Stimulated activated CD8-positive, alpha-beta memory T cell treated with anti-CD3 and anti-CD28 coated beads, Interleukin-7, amount 100 ng/mL, for 4 hours (primary cell): ENCODE results near the gene RAI1.

Source experiments
- DNase-seq, 2 donors: peaks; one replicate each; pipeline ENCODE4 v3.0.0-alpha.2; 2020; ENCODE audit warnings: low read depth in 2 of 2

RAI1 gene

DNA sequence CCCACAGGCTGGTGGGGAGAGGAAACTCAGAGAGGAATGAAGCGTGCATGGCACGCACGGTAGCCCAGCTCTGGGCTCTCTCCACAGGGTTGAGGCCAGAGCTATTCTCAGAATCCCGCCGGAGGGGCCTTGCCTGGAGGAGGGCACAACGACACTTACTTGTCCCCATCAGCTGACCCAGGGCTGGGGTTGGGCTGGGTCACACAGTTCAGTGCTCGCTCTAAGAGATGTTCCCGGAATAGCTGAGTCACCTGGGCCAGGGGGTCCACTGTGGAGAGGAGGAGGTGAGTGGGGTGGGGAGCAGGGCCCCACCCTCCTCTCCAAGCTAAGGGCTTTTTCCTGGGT lies 133.8 kb downstream of the RAI1 start:
- DNase-seq, result no peak

DNA sequence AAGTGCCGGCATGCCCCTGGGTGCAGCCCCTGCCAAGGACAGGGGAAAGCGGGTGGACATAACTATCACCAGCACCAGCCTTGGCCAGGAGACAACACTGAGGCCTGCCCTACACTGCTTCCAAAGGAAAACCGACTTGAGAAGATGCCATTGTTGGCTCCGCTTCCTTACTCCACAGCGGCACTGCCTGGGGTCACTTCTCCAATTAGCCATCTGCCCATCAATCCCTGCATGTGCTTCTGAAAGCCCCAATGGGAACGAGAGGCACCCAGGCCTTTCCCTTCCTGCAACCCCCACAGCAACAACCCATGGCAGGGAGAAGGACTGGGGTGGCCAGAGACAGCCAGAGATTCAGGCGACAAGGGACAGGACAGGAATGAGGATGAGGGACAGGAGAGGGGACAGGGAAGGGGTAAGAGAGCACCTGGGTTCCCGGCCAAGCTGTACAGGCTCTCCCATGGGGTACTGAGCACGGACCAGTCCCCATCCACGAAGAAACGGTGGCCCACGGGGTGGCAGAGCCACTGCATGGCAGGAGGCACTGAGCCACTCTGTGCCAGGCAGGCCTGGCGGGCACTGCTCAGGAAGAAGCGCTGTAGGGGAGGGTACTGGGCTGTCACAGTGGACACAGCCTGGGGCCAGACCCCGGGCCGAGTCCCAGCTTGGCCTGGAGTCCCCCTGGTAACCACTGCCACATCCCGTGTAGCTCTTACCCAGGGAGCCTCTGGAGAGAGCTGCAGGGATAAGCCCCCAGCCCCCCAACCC lies 134.4 kb downstream of the RAI1 start:
- no peak for DNase-seq

DNA sequence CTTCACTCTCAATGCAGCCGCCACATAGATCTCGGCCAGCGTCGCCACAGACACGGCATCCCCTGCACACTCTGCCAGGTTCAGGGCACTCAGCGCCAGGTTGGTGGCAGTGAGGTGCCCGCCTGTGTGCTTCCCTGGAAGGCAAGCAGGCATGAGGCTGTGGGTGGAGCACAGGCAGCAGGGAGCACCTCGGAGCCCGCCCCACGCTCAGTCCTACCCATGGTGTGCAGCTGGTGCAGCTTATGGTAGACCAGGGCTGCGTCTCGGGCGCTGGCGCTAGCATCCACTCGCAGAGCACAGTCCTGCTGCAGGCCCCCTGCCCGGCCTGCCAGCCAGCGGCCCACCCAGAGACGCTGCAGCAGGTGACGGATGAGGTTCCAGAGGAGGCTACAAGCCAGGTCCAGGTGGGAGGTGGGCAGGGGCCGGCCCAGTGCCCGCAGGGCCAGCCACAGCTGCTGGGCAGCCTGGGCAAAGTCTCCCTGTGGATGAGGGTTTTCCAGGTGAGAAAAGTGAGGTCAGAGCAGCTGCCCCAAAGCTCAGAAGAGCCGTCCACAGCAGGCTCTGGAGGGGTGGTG lies 135.1 kb downstream of the RAI1 start:
- DNase-seq, result no peak

DNA sequence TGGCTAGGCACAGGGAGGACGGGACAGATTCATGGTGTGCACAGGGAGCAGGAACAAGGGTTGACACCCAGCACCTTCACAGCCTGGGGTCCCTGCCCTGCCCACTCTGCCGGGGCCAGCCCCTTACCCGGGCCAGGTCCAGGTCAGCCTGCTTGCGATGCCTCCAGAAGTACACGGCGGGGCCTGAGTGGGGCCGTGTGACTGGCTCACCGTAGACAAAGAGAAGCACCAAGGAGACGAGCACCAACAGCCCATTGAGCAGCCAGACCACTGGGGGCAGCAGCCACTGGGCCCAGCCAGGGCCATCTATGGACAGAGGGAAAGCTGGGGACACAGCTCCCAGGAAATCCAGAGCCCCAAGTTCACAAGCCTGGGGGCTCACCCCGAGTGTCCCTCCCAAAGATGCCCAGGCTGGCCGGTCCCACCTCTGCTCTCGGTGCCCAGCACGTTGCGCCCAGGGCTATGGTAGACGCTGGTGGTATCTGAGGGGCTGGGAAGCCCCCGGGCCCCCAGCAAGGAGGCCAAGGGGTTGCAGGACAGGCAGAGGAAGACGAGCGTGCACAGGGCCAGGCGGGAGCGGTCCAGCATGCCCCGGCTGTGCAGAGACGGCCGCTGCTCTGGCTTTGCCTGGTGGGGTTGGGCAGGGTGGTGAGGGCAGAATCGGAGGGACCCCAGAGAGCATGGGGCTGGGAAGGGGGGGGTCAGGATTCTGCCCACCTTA lies 135.7 kb downstream of the RAI1 start:
- no peak for DNase-seq

DNA sequence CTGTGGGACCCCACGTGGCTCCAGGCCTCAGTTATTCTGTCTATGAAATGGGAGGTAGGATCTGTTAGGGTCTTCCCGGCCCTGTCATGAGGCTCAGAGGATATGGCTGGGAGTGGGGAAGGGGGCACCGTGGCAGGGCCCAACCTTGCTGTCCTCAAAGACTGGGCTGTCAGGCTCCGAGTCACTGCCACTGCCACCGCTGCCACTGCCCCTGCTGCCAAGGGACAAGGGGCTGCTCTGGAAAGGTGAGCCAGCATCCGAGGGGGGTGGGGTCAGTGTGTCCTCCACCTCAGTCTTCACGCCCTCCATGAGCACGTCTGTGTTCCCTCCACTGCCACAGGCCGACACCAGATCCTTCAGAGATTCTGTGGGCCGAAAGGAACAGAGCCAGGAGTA lies 136.3 kb downstream of the RAI1 start:
- no peak for DNase-seq

DNA sequence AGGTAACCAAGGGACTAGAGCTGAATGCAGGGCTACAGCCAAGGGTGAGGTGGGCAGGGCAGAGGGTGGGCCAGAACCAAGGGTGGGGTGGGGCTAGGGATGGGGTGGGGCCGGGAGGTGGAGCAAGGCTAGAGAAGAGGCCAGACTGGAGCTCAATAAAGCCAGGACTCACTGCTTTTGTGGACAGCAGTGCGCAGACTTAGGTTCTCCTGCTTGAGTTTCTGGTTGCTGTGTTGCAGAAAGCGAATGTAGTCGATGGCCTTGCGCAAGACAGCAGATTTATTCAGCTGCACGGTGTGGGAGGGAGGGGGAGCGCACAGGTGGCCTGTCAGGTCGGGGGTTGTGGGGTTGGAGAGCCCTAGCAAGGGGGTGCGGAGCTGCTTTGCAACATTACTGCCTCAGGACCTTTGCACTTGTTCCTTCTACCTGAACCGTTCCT lies 136.8 kb downstream of the RAI1 start:
- no peak for DNase-seq

DNA sequence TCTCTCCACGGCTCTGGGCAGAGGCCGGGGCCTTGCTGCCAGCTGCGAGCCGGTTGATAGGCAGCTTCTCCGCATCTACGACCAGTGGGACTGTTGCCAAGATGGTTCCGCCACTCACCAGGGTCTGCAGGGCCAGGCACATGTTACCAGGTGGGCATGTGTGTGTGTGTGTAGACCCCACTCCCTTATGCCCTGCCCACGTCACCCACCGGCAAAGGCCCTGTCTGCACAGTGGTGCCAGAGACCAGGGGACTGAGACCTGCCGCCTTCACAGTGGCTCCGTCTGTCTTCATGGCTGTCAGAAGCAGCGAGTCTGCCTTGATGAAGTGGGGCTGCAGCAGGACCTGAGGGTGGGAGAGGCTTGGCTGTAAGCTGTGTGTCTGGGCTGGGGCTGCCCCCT lies 137.9 kb downstream of the RAI1 start:
- no peak for DNase-seq

DNA sequence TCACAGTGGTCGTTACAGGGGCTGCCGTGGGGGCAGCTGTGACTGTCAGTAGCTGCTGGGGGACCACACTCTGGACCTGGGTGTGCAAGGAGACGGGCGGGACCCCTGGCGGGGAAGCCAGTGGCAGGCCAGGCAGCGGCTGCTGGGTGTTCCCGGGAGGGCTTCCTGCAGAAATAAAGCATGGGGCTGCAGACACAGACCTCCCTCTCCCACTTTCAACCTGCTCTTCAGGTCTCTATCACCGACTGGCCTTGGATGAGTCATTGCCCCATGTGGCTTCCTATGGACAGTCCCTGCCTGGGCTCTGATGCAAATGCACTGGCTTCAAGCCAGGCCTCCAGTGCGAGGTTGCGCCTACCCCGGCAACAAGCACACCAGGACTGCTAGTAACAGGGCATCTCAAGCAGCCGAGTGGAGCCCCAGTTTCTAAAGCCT lies 138.3 kb downstream of the RAI1 start:
- peak; percentile 30 to 50 for DNase-seq

DNA sequence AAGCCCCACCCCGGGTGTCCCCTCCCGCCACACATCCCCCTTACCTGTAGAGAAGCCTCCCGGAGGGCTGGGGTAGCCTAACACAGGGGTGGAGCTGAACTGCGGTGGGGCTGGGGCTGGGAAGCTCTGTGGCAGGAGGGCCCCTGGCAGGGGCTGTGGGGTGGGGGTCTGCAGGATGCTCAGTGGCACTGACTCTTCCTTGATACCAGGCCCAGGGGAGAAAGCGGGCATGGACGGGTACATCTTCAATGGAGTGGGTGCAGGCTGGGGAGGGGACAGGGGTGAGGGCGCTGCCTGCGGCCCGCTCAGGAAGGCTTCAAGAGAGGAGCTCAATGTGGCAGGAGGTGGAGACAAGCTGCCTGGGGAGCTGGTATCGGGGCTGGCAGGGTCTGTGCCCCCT lies 138.8 kb downstream of the RAI1 start:
- no peak for DNase-seq

DNA sequence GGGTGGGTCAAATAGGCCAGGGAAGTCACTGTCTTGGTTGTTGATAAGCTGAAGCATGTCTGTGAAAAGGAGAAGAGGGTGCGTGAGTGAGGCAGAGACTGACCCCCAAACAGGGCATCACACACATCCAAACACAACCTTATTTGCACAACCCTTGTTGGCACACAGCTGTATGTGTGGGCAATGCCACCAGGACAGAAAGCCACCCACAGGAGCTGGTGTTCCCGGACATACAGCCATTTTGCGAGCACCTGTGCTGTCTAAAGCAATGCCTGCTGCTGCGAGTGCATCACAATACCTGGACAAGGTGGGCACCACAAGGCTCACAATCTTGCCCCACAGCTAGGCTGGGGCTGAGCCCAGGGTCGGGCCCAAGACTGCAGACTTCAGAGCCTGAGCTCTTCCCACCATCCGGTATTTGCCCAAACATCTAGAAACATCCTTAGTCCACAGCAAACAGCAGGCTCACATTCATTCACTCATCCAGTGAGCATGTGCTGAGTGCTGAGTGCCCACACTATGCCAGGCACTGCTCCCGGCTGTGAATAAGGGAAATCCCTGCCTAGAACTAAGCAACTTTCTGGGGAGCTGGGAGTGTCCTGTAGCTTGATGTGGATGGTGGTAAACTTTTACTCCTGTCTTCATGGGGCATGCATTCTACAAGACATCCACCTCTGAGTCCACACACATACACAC lies 139.4 kb downstream of the RAI1 start:
- no peak for DNase-seq

DNA sequence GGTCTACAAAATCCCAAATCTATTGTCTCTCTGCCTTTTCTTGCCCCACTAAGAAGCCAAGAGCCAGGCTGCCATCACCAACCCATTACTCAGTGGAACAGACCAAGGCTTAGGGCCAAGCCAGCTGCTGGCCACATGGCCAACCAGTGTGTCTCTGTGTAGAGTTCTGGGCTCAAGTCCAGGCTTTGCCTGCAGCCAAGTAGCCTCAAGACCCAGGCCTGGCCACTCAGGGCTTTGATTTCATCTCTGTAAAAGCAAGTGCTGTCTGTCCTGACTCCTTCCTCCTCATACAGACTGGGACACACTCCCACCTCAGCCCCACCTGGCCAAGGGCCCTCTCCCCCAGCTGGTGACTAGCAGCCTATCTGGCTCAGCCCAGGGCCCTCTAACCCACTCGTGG lies 140.9 kb downstream of the RAI1 start:
- no peak for DNase-seq

DNA sequence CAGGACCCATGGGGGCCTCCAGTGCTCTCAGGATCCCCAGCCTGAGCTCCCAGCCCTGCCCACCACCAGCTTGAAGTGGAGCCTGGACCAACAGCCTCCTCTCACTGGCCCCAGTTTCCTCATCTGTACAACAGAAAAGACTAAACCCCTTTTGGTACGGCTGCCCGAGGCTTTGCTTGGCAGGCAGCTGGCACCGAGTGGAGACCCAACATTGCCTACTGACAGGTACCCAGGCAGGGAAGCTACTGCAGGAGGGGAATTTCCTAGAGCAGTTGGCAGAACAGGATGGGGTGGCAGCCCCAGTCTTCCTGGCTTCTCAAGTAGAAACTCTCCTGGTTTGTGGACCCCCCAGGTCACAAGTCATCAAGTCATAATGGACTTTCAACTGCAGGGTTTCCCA lies 141.4 kb downstream of the RAI1 start:
- DNase-seq, result no peak

DNA sequence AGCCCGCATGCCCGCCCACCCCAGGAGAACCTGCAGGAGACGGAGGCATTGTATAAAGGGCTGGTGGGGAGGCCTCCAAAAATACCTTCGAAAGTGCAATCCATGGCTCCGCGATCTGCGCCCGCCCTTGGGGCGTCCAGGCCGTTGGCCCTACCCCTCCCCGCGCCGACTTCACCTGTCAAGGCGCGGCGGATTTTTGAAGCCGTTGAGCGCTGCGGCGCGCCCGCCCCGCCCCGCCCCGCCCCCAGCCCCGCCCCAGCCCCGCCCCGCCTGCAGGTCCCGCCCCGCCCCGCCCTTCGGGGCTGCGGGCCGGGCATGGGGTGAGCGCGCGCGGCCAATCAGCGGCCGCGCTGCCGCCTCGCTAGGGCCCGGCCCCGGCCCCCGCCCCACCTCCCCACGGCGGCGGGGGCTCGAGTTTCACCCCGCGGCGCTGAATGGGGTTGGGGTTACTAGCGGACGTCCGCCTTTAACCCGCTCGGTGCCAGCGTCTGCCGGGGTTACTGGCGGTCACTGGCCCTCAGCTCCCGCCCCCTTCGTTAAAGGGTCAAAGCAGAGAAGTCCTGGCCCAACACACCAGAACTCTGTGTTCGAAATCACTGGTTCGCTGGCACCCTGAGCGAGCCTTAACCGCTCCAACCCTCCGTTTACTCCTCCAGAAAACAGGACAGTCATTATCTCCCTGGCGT lies 142.3 kb downstream of the RAI1 start:
- DNase-seq, result peak; percentile 34 to 70

DNA sequence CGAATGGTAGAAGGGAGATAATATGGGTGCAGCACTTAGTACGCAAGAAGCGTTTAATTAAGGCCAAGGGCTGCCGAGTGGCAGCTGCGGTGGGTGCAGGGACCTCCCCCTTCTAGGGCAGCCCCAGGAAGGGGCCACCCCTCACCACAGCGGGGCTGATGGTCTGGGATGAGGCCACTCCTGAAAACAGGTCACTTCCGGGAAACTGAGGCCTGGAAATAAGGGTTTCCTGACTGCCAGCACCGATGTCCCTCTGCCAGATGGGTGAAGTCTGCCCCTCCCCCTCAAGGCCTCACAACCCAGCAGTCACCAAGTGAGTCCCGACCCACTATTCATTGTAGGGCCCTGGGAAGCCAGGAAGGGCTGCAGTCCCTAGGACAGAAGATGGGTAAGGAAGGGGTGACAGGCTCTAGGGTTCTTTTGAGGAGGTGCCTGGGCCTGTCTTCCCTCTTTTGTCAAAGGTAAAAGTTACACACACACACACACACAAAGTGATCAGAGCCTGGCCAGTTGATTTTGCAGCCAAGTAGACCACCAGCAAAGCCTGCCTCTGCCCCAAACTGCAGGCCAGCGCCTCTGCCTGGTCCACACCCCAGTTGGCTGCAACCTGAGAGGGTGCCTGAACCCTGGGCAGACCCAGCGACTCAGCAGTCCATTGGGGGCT lies 143.0 kb downstream of the RAI1 start:
- no peak for DNase-seq

DNA sequence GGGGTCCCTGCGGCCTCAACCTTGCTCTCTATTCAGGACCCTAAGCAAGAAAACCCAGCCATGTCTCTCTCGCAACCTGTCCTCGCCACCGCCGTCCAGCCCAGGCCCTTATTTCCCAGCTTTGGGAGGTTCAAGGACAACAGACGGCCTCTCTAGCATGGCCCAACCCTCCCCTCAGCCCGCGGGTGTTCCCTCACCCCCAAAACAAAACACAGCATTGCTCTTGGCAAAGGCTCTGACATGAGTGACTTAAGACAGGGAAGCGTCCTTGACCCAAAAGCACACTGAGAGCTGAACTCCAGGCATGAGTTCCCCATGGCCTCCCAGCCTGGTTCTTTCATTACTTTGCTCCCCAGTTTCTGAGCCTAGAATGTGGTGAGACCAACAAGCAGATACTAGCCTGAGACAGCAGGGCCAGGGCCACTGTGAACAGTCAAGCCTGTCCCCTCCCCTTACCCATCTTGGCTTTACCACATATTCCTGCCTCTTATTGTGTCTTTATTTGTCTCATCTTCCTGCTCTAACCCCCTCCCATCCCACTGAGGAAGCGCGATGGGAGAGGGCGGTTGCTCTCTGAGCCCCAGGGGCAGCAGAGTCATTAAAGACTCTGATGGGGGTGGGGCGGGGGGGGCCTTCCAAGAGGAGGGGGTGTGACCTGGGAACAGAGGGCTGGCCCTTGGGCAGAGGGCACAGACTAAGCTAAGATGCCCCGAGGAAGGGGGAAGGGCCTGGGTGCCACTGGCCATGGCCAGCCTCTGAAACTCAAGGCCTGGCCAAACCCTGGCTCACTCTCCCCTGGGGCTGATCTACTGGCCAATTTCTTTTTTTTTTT lies 143.7 kb downstream of the RAI1 start:
- no peak for DNase-seq

DNA sequence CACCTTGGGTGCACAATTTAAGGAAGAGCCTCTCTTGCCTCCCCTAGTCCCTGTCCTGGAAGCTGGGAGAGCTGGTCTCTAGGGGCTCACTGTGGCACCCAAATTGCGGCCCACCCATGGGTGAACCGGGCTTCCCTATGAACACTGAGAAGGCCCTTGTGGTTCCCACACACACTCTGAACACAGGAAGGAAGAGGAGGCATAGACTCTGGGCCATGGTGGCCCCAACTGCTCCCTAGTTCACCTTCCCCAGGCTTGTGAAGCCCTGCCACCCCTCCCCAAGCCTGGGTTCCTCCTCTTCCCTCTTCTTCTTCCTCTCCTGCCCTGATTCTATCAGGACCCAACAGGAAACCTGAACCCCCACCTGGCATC lies 145.1 kb downstream of the RAI1 start:
- no peak for DNase-seq

DNA sequence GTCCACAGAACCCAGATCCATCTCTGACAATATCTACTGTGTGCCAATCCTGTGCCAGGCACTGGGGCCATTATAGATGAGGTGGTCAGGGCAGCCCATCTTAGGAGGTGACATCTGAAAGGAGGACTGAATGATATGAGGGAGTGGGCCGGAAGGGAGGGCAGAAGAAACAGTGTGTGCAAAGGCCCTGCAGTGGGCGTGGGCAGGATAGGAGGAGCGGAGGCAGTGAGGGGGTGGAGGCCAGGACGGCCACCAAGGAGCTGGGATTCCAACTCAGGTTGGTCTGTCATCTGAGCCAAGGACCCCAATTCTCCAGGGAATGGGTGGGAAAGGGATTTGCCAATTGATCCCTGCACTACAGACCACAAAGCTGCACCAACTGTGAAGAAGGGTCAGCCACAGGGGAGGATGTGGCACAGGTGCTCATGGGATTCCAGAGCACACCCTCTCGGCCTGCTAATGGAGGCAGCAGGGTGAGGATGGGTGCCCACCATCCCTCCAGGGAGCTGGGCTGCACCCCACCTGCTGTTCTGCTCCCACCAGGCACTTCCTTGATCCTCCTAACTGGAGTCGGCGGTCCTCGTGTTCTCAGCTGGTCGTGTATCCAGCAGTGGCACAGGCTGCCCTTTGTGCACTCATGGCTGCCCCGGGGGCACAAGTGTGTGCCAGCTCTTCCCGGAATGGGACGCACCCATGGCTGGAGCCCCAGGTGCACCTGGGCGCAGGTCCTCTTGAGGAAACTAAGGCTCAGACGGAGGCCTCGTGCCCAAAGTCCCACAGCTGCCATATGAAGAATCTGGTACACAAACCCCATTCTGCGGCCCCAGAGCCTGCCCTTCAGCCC lies 145.9 kb downstream of the RAI1 start:
- no peak for DNase-seq

DNA sequence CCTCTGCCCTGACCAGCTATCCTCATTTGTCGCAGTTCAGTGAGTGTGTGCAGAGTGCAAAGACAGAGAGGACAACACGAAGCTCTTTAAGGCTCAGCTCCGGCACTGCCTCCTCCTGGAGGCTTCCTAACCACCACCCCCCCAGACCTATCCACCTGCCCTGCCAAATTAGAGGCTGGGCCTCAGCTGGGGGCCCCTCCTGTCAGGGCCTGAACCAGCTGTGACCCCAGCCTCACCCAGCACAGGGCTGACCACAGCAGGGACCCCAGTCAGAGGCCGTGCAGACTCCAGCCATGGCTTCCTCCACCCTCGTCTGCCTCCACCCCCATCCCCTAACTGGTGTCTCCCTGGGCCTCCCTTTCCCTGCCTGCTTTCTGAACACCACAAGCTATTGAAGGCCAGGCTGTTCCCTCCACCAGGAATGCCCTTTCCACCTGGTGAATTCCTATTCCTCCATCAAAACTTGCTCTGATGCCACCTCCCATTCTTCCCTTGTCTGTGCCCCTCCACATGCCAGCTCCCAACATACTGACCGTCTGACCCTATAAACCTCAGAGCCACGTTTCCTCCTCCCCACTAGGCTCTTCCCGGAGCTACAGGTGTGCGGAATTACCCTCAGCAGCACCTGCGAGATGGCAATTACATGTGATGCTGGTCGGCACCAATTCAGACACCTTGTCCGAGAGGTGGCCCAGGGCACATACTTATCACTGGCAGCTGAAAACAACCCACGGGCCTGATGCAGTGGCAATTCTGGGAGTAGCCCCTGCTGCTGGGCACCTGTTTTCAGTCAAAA lies 146.8 kb downstream of the RAI1 start:
- DNase-seq, result no peak

DNA sequence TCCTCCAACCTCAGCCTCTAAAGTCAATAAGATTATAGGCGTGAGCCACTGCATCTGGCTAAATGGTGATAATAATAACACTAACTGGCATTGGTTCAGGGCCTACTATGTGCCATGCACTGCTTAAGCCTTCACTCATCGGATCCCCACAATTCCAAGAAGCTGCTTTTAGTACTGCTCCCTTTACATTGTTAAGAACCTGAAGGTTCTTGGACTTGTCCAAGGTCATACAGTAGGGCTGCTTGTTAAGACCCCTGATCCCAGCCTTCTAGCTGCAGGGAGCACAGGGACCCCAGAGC lies 149.0 kb downstream of the RAI1 start:
- no peak for DNase-seq
